Measurements from ENCODE around the gene EPS8L2. TPM values are rescaled to one million over a fixed set of nuclear protein-coding genes. Genes with fewer than 3 reads are reported as not detected.
"Not testable (repeated sequence)": the region's sequence is repeated elsewhere in the genome, so short reads cannot be mapped to it uniquely, and the experiment has no call there.

Gene EPS8L2
- total RNA-seq, 1 donor from 2014 or later: 76.7 TPM

DNA sequence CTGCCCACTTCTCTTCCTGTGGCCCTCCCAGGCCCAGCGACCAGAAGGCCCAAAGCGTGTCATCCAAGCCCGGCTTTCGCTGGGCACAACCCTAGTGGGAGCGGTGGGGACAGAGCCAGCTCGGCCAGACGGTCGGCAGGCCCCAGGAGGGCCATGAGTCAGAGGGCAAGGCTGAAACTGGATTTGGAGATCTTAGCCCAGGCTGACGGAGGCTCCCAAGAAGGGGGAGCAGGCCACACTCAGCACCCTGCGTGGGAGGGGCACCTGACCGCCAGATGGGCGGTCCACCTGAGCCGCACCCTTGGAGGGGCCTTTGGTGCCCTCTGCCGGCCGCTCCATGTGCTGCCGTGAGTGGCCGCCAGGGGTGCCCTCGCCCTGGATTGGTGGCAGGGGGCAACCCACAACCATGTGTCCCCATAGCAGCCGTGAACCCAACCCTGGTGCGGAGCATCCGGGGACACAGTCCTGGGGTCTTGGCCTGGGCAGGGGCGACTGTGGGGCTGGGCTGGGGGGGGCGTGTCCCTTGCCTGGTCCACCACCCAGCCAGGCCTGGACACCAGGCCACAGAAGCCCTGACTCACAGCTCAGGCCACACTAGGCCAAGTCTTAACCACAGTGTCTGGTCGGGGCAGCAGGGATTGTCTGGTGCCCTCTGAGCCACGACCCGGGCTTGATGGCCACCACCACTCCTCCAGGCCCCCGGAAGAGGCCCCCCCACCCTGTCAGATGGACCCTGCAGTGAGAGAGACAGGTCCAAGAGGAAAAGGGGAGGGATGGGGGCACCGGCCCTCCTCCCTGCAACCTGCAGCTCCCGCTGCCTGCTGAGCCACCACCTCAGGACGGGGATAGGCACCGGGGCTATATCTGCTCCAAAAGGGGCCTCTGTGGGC, 22.1 kb downstream of the EPS8L2 start:
- Histone ChIP-seq H3K4me3 (peak overlapping the region in 1 of 2 donors; percentile 3), H3K36me3 (peaks cover 0 to 10% of the 10 kb centered on the region in 2 donors), H3K27ac (peak overlapping the region; percentile 93 to 95), H3K9me3 (no peaks in the 10 kb centered on the region), H3K4me1 (peaks cover 17 to 34% of the 10 kb centered on the region in 2 donors), H3K27me3 (no peaks in the 10 kb centered on the region)
- intact Hi-C loops (cut with DNase I): loop anchor here (1.0 to 5.0 kb wide), 7 partner anchors 19 to 173 kb away; partner anchors contain the start of genes DEAF1, EPS8L2, GATD1 and IRF7
- peak; percentile 98 to 99 (median 99) for TF ChIP-seq CTCF (IDR thresholded peaks at IDR 0.05)
- DNase-seq (ENCODE audit: low spot score in 2 of 2): peak; percentile 83 to 98

- H3K36me3 ChIP-seq: peaks cover 0 to 10% of the 10 kb centered on the region in 2 donors
- no peak for DNase-seq (ENCODE audit: low spot score in 2 of 2)
- no peak overlapping the region for H3K4me3 ChIP-seq
- intact Hi-C loops (cut with DNase I): loop anchor here (1.0 to 5.0 kb wide), 5 partner anchors 18 to 174 kb away; partner anchors contain the start of genes GATD1, IRF7 and TALDO1
- H3K27me3 ChIP-seq: no peaks in the 10 kb centered on the region
- TF ChIP-seq CTCF (IDR thresholded peaks at IDR 0.05): no peak
- H3K27ac ChIP-seq: peak overlapping the region; percentile 93 to 95
- peaks cover 17 to 34% of the 10 kb centered on the region in 2 donors for H3K4me1 ChIP-seq
- no peaks in the 10 kb centered on the region for H3K9me3 ChIP-seq
Observed at GRCh38 chr11:728901-729491, 23.0 kb downstream of the EPS8L2 start.

DNA sequence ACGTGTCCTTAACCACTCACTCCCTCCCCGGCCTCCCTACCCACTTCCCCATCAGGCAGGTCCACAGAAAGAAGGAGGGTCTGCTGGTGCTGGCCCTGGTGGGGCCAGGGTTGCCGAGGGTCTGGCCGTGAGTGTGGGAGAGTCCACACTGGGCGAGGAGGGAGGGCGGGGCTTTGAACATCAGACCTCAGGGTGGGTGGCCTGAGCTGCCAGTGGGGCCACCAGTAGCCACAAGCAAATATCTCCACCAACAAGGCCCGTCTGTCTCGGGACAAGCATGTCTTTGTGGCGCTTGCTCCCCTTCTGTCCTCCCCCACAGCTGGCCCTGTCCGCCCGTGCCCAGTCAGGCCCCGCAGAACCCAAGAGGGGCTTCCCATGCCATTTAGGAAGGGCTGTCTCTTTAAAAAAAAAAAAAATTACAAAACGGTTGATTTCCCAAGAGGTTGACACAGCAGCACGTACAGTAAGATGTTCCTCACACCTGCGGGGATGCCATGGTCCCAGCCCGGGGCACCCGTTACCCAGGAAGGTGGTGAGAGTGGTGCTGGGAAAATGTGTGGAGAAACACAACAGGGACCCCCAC, 23.6 kb downstream of the EPS8L2 start:
- Histone ChIP-seq H3K4me3 (no peak overlapping the region), H3K27me3 (no peaks in the 10 kb centered on the region), H3K4me1 (peaks cover 17 to 34% of the 10 kb centered on the region in 2 donors), H3K27ac (peak overlapping the region; percentile 93 to 95), H3K36me3 (peaks cover 0 to 4% of the 10 kb centered on the region in 2 donors), H3K9me3 (no peaks in the 10 kb centered on the region)
- intact Hi-C loops (cut with DNase I): loop anchor here (2.0 to 5.0 kb wide), 3 partner anchors 47 to 175 kb away; partner anchors contain the start of genes GATD1 and IRF7
- TF ChIP-seq CTCF (IDR thresholded peaks at IDR 0.05): no peak
- DNase-seq (ENCODE audit: low spot score in 2 of 2): no peak

DNA sequence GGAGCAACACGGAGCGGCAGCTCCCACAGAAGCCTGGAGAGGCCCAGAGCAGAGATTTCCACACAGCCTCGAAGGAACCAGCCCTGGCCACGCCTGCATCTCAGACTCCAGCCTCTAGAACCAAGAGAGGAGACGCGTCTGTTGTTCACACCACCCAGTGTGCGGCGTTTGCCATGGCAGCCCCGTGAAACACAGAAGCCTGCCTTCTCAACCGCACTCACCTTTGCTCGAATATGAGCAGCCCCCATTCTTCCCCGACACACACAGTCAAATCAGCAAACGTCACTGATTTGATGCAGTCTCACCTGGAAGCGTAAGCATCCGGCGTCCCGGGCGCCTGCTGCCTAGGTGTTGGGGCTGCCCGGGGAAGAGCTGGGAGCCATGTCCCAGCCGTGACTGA, 27.0 kb downstream of the EPS8L2 start:
- intact Hi-C loops (cut with DNase I): no loop called here
- H3K9me3 ChIP-seq: no peaks in the 10 kb centered on the region
- no peaks in the 10 kb centered on the region for H3K36me3 ChIP-seq
- no peak overlapping the region for H3K27ac ChIP-seq
- no peak for TF ChIP-seq CTCF (IDR thresholded peaks at IDR 0.05)
- no peak overlapping the region for H3K4me3 ChIP-seq
- DNase-seq (ENCODE audit: low spot score in 2 of 2): no peak
- H3K27me3 ChIP-seq: no peaks in the 10 kb centered on the region
- H3K4me1 ChIP-seq: peaks cover 6 to 12% of the 10 kb centered on the region in 2 donors

- H3K9me3 ChIP-seq; H3K27me3 ChIP-seq; DNase-seq (ENCODE audit: low spot score in 2 of 2); H3K4me3 ChIP-seq; H3K27ac ChIP-seq; H3K36me3 ChIP-seq; H3K4me1 ChIP-seq; intact Hi-C loops (cut with DNase I): not testable (repeated sequence)
Observed at GRCh38 chr11:734541-734940, 28.5 kb downstream of the EPS8L2 start.

Data from ascending aorta (tissue), 2 donors.